AG04449 (cell line): Measurements from ENCODE around the gene PVALEF.
A peak's percentile ranks its signal among the peaks of the same experiment; 100 is the strongest.

Source experiments
- CTCF ChIA-PET: fragments of 350-600 bp; formaldehyde crosslinking; extraction: SDS; loops from one replicate; lab custom pipeline; 2021; ENCODE audit warnings: antibody characterized with exemption; lab: Yijun Ruan, JAX
- POLR2A ChIA-PET: fragments of 400-600, 350-600 bp; formaldehyde crosslinking; extraction: SDS; loops from one replicate; lab custom pipeline; 2020; ENCODE audit warnings: antibody characterized with exemption, inconsistent platforms; lab: Yijun Ruan, JAX
- DNase-seq: peaks from one replicate; pipeline ENCODE4 v3.0.0-alpha.2; 2010; ENCODE audit warnings: low read depth, low spot score
- H3K4me3 ChIP-seq: 2 replicates; pipeline ENCODE4 v1.5.1; 2011; ENCODE audit warnings: low read depth, mild to moderate bottlenecking, control low read depth, low read length
- CTCF ChIP-seq: IDR thresholded peaks from one replicate; pipeline ENCODE4 v1.5.1; 2011; ENCODE audit warnings: mild to moderate bottlenecking, moderate library complexity, low read length, control low read depth, inconsistent platforms; ENCODE audit not compliant: insufficient read depth; ENCODE audit errors: missing control alignments

The PVALEF gene

GRCh38 chr17:81197831-81198490, 32.7 kb downstream of the PVALEF start:
- no peak for TF ChIP-seq CTCF
- no peak for DNase-seq
- H3K4me3 ChIP-seq: no peak overlapping the region
- ChIA-PET CTCF (interaction anchor here (0.8 to 5.5 kb wide), 5 partner anchors 10 to 175 kb away, joined by 3 to 36 read pairs (median 4); no protein-coding TSS in a partner anchor), POLR2A (no interaction called here)

- ChIA-PET CTCF (interaction anchor here (1.8 to 5.5 kb wide), 3 partner anchors 11 to 57 kb away, joined by 5 to 36 read pairs (median 28); no protein-coding TSS in a partner anchor), POLR2A (no interaction called here)
- no peak for TF ChIP-seq CTCF
- no peak for DNase-seq
- H3K4me3 ChIP-seq: no peak overlapping the region
These were observed 33.6 kb downstream of the PVALEF start for GRCh38 chr17:81198826-81199481.

- TF ChIP-seq CTCF: no peak
- DNase-seq: no peak
- no peak overlapping the region for H3K4me3 ChIP-seq
- ChIA-PET CTCF (interaction anchor here (1.8 to 5.5 kb wide), 3 partner anchors 11 to 57 kb away, joined by 5 to 36 read pairs (median 28); no protein-coding TSS in a partner anchor), POLR2A (no interaction called here)
These were observed 34.1 kb downstream of the PVALEF start for GRCh38 chr17:81199482-81199830.

GRCh38 chr17:81200201-81200600, 34.9 kb downstream of the PVALEF start:
- CTCF ChIA-PET: interaction anchor here (0.9 to 5.5 kb wide), 11 partner anchors 8 to 228 kb away, joined by 3 to 36 read pairs (median 5); partner anchors contain the start of gene CEP131
- no peak for DNase-seq
- no peak overlapping the region for H3K4me3 ChIP-seq
- no peak for TF ChIP-seq CTCF
- POLR2A ChIA-PET: no interaction called here

- peak; percentile 47 for TF ChIP-seq CTCF
- ChIA-PET POLR2A (no interaction called here), CTCF (interaction anchor here (0.8 to 5.5 kb wide), 14 partner anchors 8 to 229 kb away, joined by 3 to 36 read pairs (median 4); partner anchors contain the start of gene CEP131)
- H3K4me3 ChIP-seq: no peak overlapping the region
- DNase-seq: peak; percentile 14
These were observed 35.6 kb downstream of the PVALEF start for GRCh38 chr17:81200695-81201580.
